IMR-90 (cell line): ENCODE data around the gene NT5C1A. TPM values are rescaled to one million over a fixed set of nuclear protein-coding genes. Genes with fewer than 3 reads are reported as not detected.

ENCODE experiments used
- ATAC-seq: fragments of 200-7000 bp; cut with Tn5 transposase; 2 replicates; pipeline ENCODE4 v1.9.1; 2020; ENCODE audit warnings: low read depth, mild to moderate bottlenecking, moderate library complexity
- BruUV-seq: library from RNA; stranded (reverse); fragments of 400-500 nt; replicated peaks from 2 replicates; lab custom pipeline; 2021; lab: Mats Ljungman, UMichigan
- CTCF ChIA-PET: fragments of 300-600 bp; formaldehyde crosslinking; extraction: SDS; loops from one replicate; lab custom pipeline; 2021; ENCODE audit warnings: antibody characterized with exemption; lab: Yijun Ruan, JAX
- POLR2A ChIA-PET: fragments of 300-600 bp; sonication (Branson Sonifier 250); formaldehyde crosslinking; loops from one replicate; lab custom pipeline; 2022; ENCODE audit warnings: antibody characterized with exemption; ENCODE audit not compliant: unreplicated experiment; lab: Charles Lee
- DNase-seq: peaks from one replicate; pipeline ENCODE4 v3.0.0; 2013
- H2AFZ ChIP-seq: replicated peaks from 2 replicates; pipeline ENCODE3; 2013; ENCODE audit warnings: low read length, mild to moderate bottlenecking; ENCODE audit not compliant: poor library complexity
- H2AK5ac ChIP-seq: 2 replicates; pipeline ENCODE4 v1.6.1; 2013; ENCODE audit warnings: low read depth, low read length, inconsistent platforms
- H2AK9ac ChIP-seq: replicated peaks from 2 replicates; pipeline ENCODE3; 2013; ENCODE audit warnings: mild to moderate bottlenecking, low read depth, low read length, moderate library complexity; ENCODE audit not compliant: poor library complexity
- H2BK120ac ChIP-seq: 2 replicates; pipeline ENCODE4 v1.6.1; 2013; ENCODE audit warnings: low read depth, low read length, inconsistent platforms
- H2BK15ac ChIP-seq: 3 replicates; pipeline ENCODE4 v1.6.1; 2013; ENCODE audit warnings: low read depth, low read length, inconsistent platforms
- H2BK20ac ChIP-seq: 2 replicates; pipeline ENCODE4 v1.6.1; 2013; ENCODE audit warnings: low read depth, mild to moderate bottlenecking, inconsistent platforms, low read length, moderate library complexity
- H2BK5ac ChIP-seq: 2 replicates; pipeline ENCODE4 v1.6.1; 2013; ENCODE audit warnings: mild to moderate bottlenecking, low read depth, low read length, inconsistent platforms; ENCODE audit not compliant: poor library complexity, severe bottlenecking
- H3K14ac ChIP-seq: replicated peaks from 2 replicates; pipeline ENCODE4 v1.6.1; 2013; ENCODE audit warnings: low read depth, low read length, inconsistent platforms
- H3K18ac ChIP-seq: 2 replicates; pipeline ENCODE4 v1.6.1; 2013; ENCODE audit warnings: low read depth, low read length, control low read depth
- H3K23ac ChIP-seq: 2 replicates; pipeline ENCODE4 v1.6.1; 2013; ENCODE audit warnings: low read depth, low read length, inconsistent platforms
- H3K27ac ChIP-seq: 2 replicates; pipeline ENCODE4 v1.5.1; 2013; ENCODE audit warnings: mild to moderate bottlenecking, control low read depth, low read length; ENCODE audit not compliant: insufficient read depth
- H3K27me3 ChIP-seq: 2 replicates; pipeline ENCODE4 v1.6.1; 2013; ENCODE audit warnings: low read length; ENCODE audit not compliant: control insufficient read depth, insufficient read depth
- H3K36me3 ChIP-seq: 2 replicates; pipeline ENCODE4 v1.6.1; 2013; ENCODE audit warnings: low read length, mixed read lengths; ENCODE audit not compliant: control insufficient read depth, insufficient read depth
- H3K4ac ChIP-seq: 2 replicates; pipeline ENCODE4 v1.6.1; 2013; ENCODE audit warnings: low read depth, low read length, inconsistent platforms
- H3K4me1 ChIP-seq: 2 replicates; pipeline ENCODE4 v1.6.1; 2013; ENCODE audit warnings: low read length, mixed read lengths; ENCODE audit not compliant: control insufficient read depth, insufficient read depth
- H3K4me2 ChIP-seq: 2 replicates; pipeline ENCODE4 v1.6.1; 2013; ENCODE audit warnings: low read depth, mild to moderate bottlenecking, control low read depth, low read length, moderate library complexity
- H3K4me3 ChIP-seq: 2 replicates; pipeline ENCODE4 v1.5.1; 2013; ENCODE audit warnings: low read depth, mild to moderate bottlenecking, control low read depth, low read length, moderate library complexity; ENCODE audit not compliant: insufficient read depth
- H3K56ac ChIP-seq: 2 replicates; pipeline ENCODE4 v1.6.1; 2013; ENCODE audit warnings: low read length, inconsistent platforms; ENCODE audit not compliant: insufficient read depth; ENCODE audit errors: extremely low read depth
- H3K79me1 ChIP-seq, 2 experiments: 2 replicates each; pipeline ENCODE4 v1.6.1; 2013; ENCODE audit warnings: low read length in 2 of 2, inconsistent platforms in 1 of 2, low read depth in 1 of 2
- H3K9ac ChIP-seq: 2 replicates; pipeline ENCODE4 v1.6.1; 2013; ENCODE audit warnings: low read depth, low read length, control low read depth
- H3K9me1 ChIP-seq: 2 replicates; pipeline ENCODE4 v1.6.1; 2013; ENCODE audit warnings: low read length, inconsistent platforms; ENCODE audit not compliant: insufficient read depth
- H3K9me3 ChIP-seq: 2 replicates; pipeline ENCODE4 v1.6.1; 2013; ENCODE audit warnings: low read length; ENCODE audit not compliant: control insufficient read depth, insufficient read depth
- H4K20me1 ChIP-seq: 2 replicates; pipeline ENCODE4 v1.6.1; 2013; ENCODE audit warnings: low read length, inconsistent platforms; ENCODE audit not compliant: insufficient read depth
- H4K5ac ChIP-seq: 2 replicates; pipeline ENCODE4 v1.6.1; 2013; ENCODE audit warnings: mild to moderate bottlenecking, low read depth, low read length, control low read depth
- H4K8ac ChIP-seq, 2 experiments: 2 replicates each; pipeline ENCODE4 v1.6.1; 2013; ENCODE audit warnings: low read depth in 2 of 2, low read length in 2 of 2, control low read depth in 1 of 2, inconsistent platforms in 1 of 2
- H4K91ac ChIP-seq: 2 replicates; pipeline ENCODE4 v1.6.1; 2013; ENCODE audit warnings: low read depth, low read length, inconsistent platforms; ENCODE audit not compliant: insufficient read depth
- BHLHE40 ChIP-seq: fragments of 150-350 bp; IDR thresholded peaks from 2 replicates; pipeline ENCODE4 v1.6.1; 2016; ENCODE audit warnings: mild to moderate bottlenecking, low read depth, low read length
- CEBPB ChIP-seq: IDR thresholded peaks from 2 replicates; pipeline ENCODE4 v1.6.1; 2012; ENCODE audit warnings: low read depth, low read length, improper control_type of control experiment
- CHD1 ChIP-seq: IDR thresholded peaks from 2 replicates; pipeline ENCODE4 v1.6.1; 2012; ENCODE audit warnings: low read depth, low read length, improper control_type of control experiment
- FOS ChIP-seq: fragments of 150-350 bp; IDR thresholded peaks from 2 replicates; pipeline ENCODE4 v1.6.1; 2016; ENCODE audit warnings: low read depth, low read length
- MAFK ChIP-seq: IDR thresholded peaks from 2 replicates; pipeline ENCODE4 v1.6.1; 2012; ENCODE audit warnings: low read depth, low read length, improper control_type of control experiment
- MAZ ChIP-seq: IDR thresholded peaks from 2 replicates; pipeline ENCODE4 v1.6.1; 2012; ENCODE audit warnings: low read depth, mild to moderate bottlenecking, low read length, improper control_type of control experiment, moderate library complexity, borderline replicate concordance
- MXI1 ChIP-seq: IDR thresholded peaks from 2 replicates; pipeline ENCODE4 v1.6.1; 2012; ENCODE audit warnings: low read depth, mild to moderate bottlenecking, low read length, moderate library complexity, borderline replicate concordance
- NFE2L2 ChIP-seq: fragments of 150-350 bp; IDR thresholded peaks from 2 replicates; pipeline ENCODE4 v1.6.1; 2016; ENCODE audit warnings: low read depth, mild to moderate bottlenecking, low read length
- POLR2A ChIP-seq: IDR thresholded peaks from 2 replicates; pipeline ENCODE4 v1.6.1; 2012; ENCODE audit warnings: mild to moderate bottlenecking, low read depth, low read length
- RAD21 ChIP-seq: IDR thresholded peaks from 2 replicates; pipeline ENCODE4 v1.6.1; 2012; ENCODE audit warnings: low read length, improper control_type of control experiment
- RCOR1 ChIP-seq: IDR thresholded peaks from 2 replicates; pipeline ENCODE4 v1.6.1; 2012; ENCODE audit warnings: mild to moderate bottlenecking, low read length, improper control_type of control experiment; ENCODE audit not compliant: insufficient replicate concordance
- RFX5 ChIP-seq: IDR thresholded peaks from 2 replicates; pipeline ENCODE4 v1.8.0; 2012; ENCODE audit warnings: low read depth, mild to moderate bottlenecking, low read length, moderate library complexity
- SMC3 ChIP-seq: fragments of 150-350 bp; IDR thresholded peaks from 2 replicates; pipeline ENCODE4 v1.6.1; 2016; ENCODE audit warnings: low read depth, mild to moderate bottlenecking, antibody characterized with exemption, low read length, moderate library complexity
- WGBS, 2 experiments: methylation state at CpG; one replicate each; pipeline versions ENCODE4 v1.1.5 to v1.1.7; 2013; ENCODE audit warnings: missing lambda C conversion rate in 2 of 2; ENCODE audit not compliant: insufficient read length in 1 of 2; ENCODE audit errors: extremely low coverage in 2 of 2; 5-methylcytosine and 5-hydroxymethylcytosine counted together
- dilution Hi-C: fragments of 300-500 bp; cut with HindIII; formaldehyde crosslinking; loops from one replicate; pipeline ENCODE4 v1.14.3; 2018; ENCODE audit warnings: low sequenced_read_pairs; ENCODE audit not compliant: unreplicated experiment
- in situ Hi-C: fragments of 300-500 bp; cut with MboI; formaldehyde crosslinking; loops from 3 replicates; pipeline ENCODE4 v1.14.3; 2019; ENCODE audit warnings: low sequenced_read_pairs, inconsistent platforms, mixed read lengths
- intact Hi-C: fragments of 100-400 bp; cut with micrococcal nuclease; formaldehyde crosslinking; loops from 2 replicates; pipeline ENCODE4 v1.10.0; 2022
- polyA plus RNA-seq, 3 experiments: library from polyadenylated mRNA; depleted of rRNA; stranded (reverse); fragments of >200 nt; gene quantifications; 2 replicates each; pipeline ENCODE4 v1.2.3, GENCODE V29; 2012; ENCODE audit warnings: low replicate concordance in 1 of 3
- total RNA-seq: library from RNA; depleted of rRNA; stranded (reverse); fragments of >200 nt; gene quantifications from 2 replicates; pipeline ENCODE4 v1.2.3, GENCODE V29; 2012
- TF ChIP-seq, protein P1 (sequence below): fragments of 150-350 bp; IDR thresholded peaks from 2 replicates; pipeline ENCODE4 v1.6.1; 2017; ENCODE audit warnings: mild to moderate bottlenecking, antibody characterized with exemption, low read length, low read depth
- TF ChIP-seq, protein P2 (sequence below): conservative IDR thresholded peaks from 2 replicates; pipeline ENCODE4 v1.5.1; 2012; ENCODE audit warnings: mild to moderate bottlenecking, low read depth, low read length, improper control_type of control experiment
- TF ChIP-seq, protein P3 (sequence below): fragments of 150-350 bp; IDR thresholded peaks from 2 replicates; pipeline ENCODE4 v1.6.1; 2016; ENCODE audit warnings: low read depth, mild to moderate bottlenecking, low read length, moderate library complexity, borderline replicate concordance

NT5C1A gene
- total and polyA plus RNA-seq, 2 of the 4 experiments (the other 2 are of a cell fraction) = not detected

DNA sequence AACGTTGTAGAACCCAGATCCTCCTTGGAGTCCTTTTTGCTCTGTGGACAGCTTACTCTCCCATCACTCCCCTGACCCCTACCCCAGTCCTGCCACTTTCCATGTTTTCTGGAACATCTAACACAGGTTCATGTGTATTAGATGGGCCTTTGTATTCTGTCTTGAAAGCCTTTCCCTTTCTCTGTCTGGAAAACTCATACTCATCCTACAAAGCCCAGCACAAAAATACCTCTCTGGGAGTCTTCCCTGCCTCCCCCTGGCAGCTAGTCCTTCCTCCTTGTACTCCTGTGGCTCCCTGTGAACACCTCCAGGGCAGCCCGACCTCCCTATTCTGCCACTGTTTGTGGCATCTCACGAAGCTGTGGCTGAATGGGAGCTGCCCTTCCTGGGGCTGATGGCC, 24.7 kb downstream of the NT5C1A start:
- Histone ChIP-seq H4K20me1 (no peaks in the 10 kb centered on the region), H2BK20ac (no peak overlapping the region), H3K27me3 (peaks cover 2% of the 10 kb centered on the region; the same call in 1 of the 2 replicates), H2AK5ac (peak overlapping the region; percentile 38; the same call in 1 of the 2 replicates), H3K9me1 (0 out of 2 replicates have a peak, but pooled peaks cover 7% of the 10 kb centered on the region), H3K27ac (no peak overlapping the region), H3K4me1 (peaks cover 13% of the 10 kb centered on the region), H2AFZ (peak overlapping the region; percentile 36), H3K4me3 (no peak overlapping the region), H2BK120ac (no peak overlapping the region), H3K9me3 (no peaks in the 10 kb centered on the region), H3K56ac (no peak overlapping the region), H3K18ac (peak overlapping the region; percentile 28; the same call in 1 of the 2 replicates), H3K14ac (no peak overlapping the region), H4K5ac (peak overlapping the region; percentile 23; the same call in 1 of the 2 replicates), H3K36me3 (no peaks in the 10 kb centered on the region), H4K91ac (no peak overlapping the region; the same call in 1 of the 2 replicates), H3K9ac (no peak overlapping the region), H2BK5ac (no peak overlapping the region), H2BK15ac (no peak overlapping the region), H3K23ac (no peak overlapping the region), H2AK9ac (no peak overlapping the region), H3K4ac (peak overlapping the region; percentile 8; the same call in 1 of the 2 replicates), H3K4me2 (no peak overlapping the region), H4K8ac (peak overlapping the region; percentile 40 to 71; a peak in 2 of 4 replicates), H3K79me1 (no peaks in the 10 kb centered on the region)
- no peak for DNase-seq
- ChIA-PET POLR2A (no interaction called here), CTCF (interaction anchor here (0.6 to 1.8 kb wide), 4 partner anchors 10 to 452 kb away, joined by 3 to 15 read pairs (median 4); no protein-coding TSS in a partner anchor)
- in situ Hi-C loops = no loop called here
- TF ChIP-seq, protein P1, sequence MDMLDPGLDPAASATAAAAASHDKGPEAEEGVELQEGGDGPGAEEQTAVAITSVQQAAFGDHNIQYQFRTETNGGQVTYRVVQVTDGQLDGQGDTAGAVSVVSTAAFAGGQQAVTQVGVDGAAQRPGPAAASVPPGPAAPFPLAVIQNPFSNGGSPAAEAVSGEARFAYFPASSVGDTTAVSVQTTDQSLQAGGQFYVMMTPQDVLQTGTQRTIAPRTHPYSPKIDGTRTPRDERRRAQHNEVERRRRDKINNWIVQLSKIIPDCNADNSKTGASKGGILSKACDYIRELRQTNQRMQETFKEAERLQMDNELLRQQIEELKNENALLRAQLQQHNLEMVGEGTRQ = no peak
- TF ChIP-seq MAFK (no peak), MAZ (no peak), MXI1 (no peak), BHLHE40 (no peak), RAD21 (no peak), NFE2L2 (no peak), CEBPB (no peak), RFX5 (no peak), POLR2A (no peak), FOS (no peak), CHD1 (no peak), SMC3 (no peak), RCOR1 (no peak)
- TF ChIP-seq, protein P2, sequence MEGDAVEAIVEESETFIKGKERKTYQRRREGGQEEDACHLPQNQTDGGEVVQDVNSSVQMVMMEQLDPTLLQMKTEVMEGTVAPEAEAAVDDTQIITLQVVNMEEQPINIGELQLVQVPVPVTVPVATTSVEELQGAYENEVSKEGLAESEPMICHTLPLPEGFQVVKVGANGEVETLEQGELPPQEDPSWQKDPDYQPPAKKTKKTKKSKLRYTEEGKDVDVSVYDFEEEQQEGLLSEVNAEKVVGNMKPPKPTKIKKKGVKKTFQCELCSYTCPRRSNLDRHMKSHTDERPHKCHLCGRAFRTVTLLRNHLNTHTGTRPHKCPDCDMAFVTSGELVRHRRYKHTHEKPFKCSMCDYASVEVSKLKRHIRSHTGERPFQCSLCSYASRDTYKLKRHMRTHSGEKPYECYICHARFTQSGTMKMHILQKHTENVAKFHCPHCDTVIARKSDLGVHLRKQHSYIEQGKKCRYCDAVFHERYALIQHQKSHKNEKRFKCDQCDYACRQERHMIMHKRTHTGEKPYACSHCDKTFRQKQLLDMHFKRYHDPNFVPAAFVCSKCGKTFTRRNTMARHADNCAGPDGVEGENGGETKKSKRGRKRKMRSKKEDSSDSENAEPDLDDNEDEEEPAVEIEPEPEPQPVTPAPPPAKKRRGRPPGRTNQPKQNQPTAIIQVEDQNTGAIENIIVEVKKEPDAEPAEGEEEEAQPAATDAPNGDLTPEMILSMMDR = no peak
- TF ChIP-seq, protein P3, sequence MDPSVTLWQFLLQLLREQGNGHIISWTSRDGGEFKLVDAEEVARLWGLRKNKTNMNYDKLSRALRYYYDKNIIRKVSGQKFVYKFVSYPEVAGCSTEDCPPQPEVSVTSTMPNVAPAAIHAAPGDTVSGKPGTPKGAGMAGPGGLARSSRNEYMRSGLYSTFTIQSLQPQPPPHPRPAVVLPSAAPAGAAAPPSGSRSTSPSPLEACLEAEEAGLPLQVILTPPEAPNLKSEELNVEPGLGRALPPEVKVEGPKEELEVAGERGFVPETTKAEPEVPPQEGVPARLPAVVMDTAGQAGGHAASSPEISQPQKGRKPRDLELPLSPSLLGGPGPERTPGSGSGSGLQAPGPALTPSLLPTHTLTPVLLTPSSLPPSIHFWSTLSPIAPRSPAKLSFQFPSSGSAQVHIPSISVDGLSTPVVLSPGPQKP = no peak
- ATAC-seq = no peak
- intact Hi-C loops = no loop called here
- WGBS, 2 experiments = no CpG with 5 or more reads among the region's 3 CpGs
- no TSS peak for BruUV-seq
- dilution Hi-C loops = no loop called here
